GM19099 (cell line): ENCODE measurements around the gene BCL2.

Source experiments
- POLR2A ChIP-seq: IDR thresholded peaks from 3 replicates; pipeline ENCODE4 v1.6.1; 2011; ENCODE audit warnings: low read depth; ENCODE audit not compliant: insufficient read length; ENCODE audit errors: extremely low read depth

The BCL2 gene

DNA sequence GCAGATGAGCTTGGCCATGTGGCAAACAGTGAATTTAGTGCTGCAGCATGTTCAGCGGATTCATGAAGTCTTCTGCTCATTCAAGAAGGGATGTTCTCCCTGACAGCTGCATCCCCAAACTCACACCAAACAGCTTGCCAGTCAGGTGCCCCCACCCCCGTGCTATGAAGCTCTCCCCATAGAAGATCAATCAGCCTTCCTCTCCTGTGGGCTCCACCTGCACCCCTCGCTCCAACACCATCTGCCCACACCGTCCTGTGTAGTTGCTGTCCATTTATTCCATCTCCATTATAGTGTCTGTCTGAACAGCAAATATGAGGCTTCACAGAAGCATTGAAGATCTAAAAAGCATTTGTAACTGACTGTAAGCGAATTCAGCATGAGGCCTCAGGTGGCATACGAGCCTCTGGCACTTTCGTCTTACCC, 218.9 kb downstream of the BCL2 start:
- no peak for TF ChIP-seq POLR2A

DNA sequence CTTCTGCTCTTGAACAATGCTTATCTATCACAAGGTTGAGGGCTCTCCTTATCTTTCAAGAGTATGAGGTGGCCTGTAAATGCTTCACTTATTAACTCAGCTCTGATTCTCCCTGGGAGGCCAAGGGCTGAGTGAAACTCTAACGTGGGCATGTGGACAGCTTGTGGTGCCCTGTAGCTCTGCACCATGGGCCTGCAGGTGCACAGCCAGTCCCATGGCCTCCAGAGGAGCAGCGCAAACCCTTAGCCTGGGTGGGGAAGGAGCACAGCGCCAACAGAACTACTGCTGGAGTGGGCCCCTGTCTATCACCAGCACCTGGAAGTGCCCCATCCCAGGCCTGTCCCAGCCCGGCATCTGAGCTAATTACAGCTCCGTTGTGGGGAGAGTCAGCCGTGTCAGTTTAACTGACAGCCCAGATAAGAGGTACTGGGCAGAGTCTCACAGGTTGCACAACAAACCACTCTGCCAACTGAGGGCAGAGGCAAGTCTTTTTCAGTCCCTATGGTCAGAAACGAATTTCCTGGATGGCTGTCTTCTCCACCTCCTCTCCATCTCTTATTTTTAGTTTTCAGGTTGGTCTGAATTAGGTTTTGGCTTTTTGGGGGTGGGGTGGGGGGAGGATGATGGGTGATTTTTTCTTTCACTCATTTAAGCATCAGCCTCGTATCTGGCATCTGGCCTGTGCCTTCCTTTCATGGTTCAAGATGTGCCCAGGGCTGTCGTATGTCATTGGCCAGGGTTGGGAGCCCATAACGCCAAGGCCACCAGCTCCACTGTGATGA, 219.5 kb downstream of the BCL2 start:
- TF ChIP-seq POLR2A = peak; percentile 28

GRCh38 chr18:63099091-63099840, 220.3 kb downstream of the BCL2 start:
- TF ChIP-seq POLR2A = no peak

DNA sequence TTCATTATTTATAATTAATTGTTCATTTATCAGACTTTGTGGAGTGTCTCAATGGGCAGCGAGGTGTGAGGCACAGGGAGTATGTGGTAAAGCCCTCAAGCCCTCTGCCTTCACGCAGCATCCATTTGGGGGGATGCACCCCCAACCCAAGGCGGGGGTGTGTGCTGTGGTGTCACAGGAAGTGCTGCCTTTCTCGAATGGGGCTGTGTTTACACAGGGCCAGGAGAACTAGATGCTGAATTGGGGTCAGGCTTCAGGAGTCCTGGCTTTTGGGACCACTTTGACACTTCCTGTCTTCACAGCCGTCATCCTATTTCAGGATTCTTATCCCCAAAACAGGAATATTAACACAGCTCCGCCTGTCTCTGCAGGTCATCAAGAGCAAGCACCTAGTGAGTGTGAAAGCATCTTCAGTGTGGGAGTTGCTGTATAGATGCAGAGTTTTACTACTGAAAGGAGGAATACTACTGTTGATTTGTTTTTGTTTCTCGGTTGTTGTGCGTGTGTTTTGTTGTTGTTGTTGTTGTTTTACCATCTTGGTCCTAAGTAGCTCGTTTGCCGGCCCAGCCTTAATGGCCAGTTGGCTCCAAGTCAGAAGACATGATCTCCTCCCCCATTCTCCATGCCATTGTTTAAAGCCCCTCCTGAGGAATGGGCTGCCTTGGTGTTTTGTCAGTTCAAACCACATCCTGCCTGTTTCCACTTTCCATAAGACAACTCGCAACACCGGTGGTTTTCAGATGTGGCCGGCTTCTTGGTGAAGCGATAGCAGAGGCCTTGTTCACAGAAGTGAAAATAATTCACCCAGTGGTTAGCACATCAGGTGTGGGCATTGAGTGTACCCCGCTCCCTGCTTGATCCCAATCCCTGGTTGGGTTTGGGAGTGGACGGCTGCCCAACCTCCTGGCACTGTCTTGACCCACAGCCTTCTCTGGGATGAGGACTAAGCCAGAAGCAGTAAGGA, 221.3 kb downstream of the BCL2 start:
- no peak for TF ChIP-seq POLR2A

DNA sequence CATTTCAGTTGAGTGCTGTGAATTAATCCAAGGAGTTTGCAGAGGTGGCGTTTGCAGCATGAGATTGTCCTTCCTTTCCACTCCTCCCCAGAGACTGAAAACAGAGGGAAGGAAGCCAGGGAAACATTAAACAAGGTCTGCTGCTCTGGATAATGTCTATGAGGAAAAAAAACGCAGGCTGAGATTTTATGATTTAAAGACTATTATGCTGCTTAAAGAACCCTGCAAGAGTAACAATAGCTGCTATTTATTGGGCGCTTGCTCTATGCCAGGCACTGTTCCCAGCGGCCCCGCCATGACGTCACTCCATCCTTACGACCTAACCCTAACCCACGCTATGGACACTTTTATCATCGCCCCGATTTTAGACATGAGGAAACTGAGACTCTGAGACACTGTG, 222.4 kb downstream of the BCL2 start:
- no peak for TF ChIP-seq POLR2A

DNA sequence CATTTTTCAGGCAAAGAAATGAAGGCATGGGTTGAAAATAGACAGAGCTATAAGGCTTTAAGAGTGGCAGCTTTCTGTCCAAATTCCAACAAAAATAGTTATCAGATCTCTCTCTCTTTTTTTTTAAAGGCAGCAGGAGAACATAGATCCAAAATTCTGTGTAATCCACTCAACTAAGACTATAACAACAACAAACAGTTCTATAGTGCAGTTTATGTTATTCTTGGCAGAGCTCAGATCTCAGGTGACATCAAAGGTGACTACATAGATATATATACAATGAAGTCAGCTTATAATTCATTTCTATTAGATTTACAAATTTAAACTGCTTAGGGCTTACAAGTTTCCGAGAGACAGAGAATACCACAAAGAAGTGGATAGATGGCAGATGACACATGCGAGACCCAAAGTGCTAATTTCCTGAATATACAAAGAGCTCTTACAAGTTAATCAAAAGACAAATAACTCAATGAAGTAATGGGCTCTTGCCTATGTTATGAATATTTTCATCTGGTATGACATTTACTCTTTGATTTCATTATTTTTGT, 223.2 kb downstream of the BCL2 start:
- TF ChIP-seq POLR2A = no peak

DNA sequence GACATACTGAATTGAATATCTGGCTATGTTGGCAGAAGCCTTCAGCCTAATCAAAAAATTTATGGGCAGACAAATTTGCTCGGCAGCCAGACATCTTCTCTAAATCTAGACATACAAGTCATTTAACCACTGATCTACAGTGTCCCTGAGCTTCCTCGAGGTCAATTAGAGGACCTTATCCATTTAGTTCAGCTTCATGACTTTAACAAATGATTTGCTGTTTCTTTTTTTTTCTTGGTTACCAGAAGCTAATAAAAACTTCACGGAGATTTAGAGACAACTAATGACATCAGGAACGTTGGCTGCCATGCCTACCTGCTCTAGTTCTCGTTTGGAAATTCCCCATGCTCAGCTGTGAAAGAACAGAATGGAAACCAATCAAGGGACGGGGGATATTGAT, 223.8 kb downstream of the BCL2 start:
- TF ChIP-seq POLR2A = no peak

- TF ChIP-seq POLR2A = no peak
Measured at GRCh38 chr18:63091671-63092364, 227.8 kb downstream of the BCL2 start.

- no peak for TF ChIP-seq POLR2A
Measured at GRCh38 chr18:63090334-63090733, 229.2 kb downstream of the BCL2 start.

- TF ChIP-seq POLR2A = no peak
Measured at GRCh38 chr18:63089041-63089440, 230.5 kb downstream of the BCL2 start.

DNA sequence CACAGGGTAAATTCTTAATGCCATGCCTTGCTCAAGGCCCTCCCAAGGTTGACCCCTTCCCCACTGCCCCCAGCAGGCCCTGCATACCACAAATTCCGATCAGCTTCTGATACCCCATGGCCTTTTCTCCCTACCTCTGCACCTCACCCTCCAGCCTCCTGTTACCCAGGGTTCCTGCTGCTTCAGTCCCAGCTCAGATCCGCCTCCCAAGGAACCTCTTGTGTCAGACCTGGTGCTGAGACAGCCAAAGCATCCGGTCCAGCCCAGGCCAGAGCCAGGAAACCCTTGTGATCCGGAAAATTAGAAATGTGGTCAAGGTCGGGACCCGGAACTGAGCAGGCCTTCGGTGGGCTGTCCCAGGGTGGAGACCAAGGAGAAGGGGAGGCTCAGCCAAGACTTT, 231.3 kb downstream of the BCL2 start:
- no peak for TF ChIP-seq POLR2A

DNA sequence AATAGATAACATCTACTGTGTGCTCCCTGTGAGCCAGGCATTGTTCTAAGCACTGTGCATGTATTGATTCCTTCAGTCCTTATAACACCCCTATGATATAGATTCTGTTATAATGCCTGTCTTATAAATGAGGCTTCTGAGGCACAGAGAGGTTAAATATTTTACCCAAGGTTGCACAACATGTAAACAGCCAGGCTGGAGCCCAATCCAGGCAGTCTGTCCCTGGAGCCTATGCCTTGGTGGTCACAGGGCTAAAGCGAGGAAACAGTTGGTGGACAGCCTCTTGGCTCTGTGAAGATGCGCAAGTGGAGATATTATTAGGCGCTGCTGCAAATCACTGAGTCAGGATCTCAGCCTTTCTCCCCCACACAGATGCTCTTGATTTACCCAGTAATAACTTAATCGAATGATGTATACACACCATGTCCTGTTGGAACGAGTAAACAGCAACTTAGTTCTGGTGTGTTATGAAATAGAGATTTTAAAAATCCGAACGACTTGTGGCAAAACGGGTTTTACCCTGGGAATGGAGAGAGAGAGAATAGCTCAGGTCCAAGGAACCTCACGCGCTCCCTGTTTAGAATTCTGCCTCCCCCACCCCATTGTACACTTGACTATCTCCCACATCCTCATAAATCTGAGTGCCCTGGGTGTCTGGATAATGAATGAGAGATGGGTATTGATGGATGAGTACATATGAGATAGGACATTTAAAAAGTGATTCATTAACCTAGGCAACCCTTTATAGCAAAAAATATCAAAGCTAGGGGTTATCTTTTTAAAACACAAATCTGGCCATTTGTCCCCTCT, 231.9 kb downstream of the BCL2 start:
- no peak for TF ChIP-seq POLR2A

- TF ChIP-seq POLR2A = no peak
Measured at GRCh38 chr18:63085611-63086010, 234.0 kb downstream of the BCL2 start.
